ENCODE measurements around the gene ST3GAL5. TPM values are rescaled to one million over a fixed set of nuclear protein-coding genes. Genes with fewer than 3 reads are reported as not detected.

Gene ST3GAL5
- total and polyA plus RNA-seq, 2 experiments from 2014 or later: 3.2 to 7.9 TPM

DNA sequence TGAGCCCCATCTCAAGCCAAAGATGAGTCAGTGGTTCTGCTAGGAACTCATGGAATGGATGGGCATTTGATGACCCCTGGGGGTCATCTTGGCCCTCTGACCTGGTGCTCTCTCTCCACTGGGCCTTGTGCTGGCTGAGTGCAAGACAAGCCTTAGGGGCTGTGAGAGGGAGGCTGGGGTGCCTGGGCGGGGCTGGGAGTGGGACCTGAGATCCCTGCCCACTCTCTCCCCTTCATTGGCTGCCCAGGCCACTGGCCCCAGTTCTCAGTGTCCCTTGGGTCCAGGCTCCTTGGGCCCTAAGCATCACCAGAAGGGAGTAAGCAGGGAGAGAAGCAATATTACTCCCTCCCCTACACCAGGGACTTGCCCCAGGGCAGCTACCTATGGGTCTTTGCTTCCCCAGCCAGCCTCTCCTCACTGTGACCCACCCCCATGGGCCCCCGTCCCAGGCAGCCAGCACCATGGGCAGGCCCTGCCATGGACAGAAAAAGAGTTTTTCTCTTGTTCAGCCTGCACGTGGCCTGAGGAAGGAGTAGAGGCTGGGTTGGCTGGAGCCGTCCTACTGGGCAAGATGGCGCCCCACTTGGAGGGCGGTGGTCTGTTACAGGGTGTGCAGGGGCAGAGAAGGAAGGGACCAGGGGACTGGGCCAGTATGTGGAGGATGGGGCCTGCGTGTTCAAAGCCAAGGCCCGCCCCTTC is 101.4 kb downstream of the ST3GAL5 start:
- ATAC-seq: no peak
- no peak overlapping the region for H3K27ac ChIP-seq (ENCODE audit: low read depth)

More for the DNA sequence above, 101.4 kb downstream of the ST3GAL5 start:
- Histone ChIP-seq H4K20me1 (replicated peaks; ENCODE audit: insufficient read depth) (no peaks in the 10 kb centered on the region), H3K9me2 (ENCODE audit: insufficient read depth) (no peaks in the 10 kb centered on the region), H3K4me3 (no peak overlapping the region), H3K4me2 (no peak overlapping the region), H2AFZ (no peak overlapping the region), H3F3A (replicated peaks; ENCODE audit: low read depth) (no peaks in the 10 kb centered on the region), H3K27me3 (ENCODE audit: insufficient read depth) (no peaks in the 10 kb centered on the region), H3K79me2 (replicated peaks; ENCODE audit: insufficient read depth) (no peaks in the 10 kb centered on the region), H3K36me3 (ENCODE audit: insufficient read depth) (no peaks in the 10 kb centered on the region), H3K4me1 (ENCODE audit: insufficient read depth) (no peaks in the 10 kb centered on the region)
- Mint-ChIP-seq H3K4me3 (no peak overlapping the region), H3K27me3 (ENCODE audit: insufficient read depth, low read depth, poor library complexity) (peaks cover 8% of the 10 kb centered on the region), H3K9me3 (no peaks in the 10 kb centered on the region), H3K36me3 (ENCODE audit: low read depth) (no peaks in the 10 kb centered on the region; the same call in 2 of the 3 replicates), H3K27ac (no peak overlapping the region), H3K4me1 (0 out of 3 replicates have a peak, but pooled peaks cover 4% of the 10 kb centered on the region)
- TF ChIP-seq, protein P1, sequence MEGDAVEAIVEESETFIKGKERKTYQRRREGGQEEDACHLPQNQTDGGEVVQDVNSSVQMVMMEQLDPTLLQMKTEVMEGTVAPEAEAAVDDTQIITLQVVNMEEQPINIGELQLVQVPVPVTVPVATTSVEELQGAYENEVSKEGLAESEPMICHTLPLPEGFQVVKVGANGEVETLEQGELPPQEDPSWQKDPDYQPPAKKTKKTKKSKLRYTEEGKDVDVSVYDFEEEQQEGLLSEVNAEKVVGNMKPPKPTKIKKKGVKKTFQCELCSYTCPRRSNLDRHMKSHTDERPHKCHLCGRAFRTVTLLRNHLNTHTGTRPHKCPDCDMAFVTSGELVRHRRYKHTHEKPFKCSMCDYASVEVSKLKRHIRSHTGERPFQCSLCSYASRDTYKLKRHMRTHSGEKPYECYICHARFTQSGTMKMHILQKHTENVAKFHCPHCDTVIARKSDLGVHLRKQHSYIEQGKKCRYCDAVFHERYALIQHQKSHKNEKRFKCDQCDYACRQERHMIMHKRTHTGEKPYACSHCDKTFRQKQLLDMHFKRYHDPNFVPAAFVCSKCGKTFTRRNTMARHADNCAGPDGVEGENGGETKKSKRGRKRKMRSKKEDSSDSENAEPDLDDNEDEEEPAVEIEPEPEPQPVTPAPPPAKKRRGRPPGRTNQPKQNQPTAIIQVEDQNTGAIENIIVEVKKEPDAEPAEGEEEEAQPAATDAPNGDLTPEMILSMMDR (conservative IDR thresholded peaks at IDR 0.05; ENCODE audit: low read depth in 2 of 2): no peak
- TF ChIP-seq, protein P2, sequence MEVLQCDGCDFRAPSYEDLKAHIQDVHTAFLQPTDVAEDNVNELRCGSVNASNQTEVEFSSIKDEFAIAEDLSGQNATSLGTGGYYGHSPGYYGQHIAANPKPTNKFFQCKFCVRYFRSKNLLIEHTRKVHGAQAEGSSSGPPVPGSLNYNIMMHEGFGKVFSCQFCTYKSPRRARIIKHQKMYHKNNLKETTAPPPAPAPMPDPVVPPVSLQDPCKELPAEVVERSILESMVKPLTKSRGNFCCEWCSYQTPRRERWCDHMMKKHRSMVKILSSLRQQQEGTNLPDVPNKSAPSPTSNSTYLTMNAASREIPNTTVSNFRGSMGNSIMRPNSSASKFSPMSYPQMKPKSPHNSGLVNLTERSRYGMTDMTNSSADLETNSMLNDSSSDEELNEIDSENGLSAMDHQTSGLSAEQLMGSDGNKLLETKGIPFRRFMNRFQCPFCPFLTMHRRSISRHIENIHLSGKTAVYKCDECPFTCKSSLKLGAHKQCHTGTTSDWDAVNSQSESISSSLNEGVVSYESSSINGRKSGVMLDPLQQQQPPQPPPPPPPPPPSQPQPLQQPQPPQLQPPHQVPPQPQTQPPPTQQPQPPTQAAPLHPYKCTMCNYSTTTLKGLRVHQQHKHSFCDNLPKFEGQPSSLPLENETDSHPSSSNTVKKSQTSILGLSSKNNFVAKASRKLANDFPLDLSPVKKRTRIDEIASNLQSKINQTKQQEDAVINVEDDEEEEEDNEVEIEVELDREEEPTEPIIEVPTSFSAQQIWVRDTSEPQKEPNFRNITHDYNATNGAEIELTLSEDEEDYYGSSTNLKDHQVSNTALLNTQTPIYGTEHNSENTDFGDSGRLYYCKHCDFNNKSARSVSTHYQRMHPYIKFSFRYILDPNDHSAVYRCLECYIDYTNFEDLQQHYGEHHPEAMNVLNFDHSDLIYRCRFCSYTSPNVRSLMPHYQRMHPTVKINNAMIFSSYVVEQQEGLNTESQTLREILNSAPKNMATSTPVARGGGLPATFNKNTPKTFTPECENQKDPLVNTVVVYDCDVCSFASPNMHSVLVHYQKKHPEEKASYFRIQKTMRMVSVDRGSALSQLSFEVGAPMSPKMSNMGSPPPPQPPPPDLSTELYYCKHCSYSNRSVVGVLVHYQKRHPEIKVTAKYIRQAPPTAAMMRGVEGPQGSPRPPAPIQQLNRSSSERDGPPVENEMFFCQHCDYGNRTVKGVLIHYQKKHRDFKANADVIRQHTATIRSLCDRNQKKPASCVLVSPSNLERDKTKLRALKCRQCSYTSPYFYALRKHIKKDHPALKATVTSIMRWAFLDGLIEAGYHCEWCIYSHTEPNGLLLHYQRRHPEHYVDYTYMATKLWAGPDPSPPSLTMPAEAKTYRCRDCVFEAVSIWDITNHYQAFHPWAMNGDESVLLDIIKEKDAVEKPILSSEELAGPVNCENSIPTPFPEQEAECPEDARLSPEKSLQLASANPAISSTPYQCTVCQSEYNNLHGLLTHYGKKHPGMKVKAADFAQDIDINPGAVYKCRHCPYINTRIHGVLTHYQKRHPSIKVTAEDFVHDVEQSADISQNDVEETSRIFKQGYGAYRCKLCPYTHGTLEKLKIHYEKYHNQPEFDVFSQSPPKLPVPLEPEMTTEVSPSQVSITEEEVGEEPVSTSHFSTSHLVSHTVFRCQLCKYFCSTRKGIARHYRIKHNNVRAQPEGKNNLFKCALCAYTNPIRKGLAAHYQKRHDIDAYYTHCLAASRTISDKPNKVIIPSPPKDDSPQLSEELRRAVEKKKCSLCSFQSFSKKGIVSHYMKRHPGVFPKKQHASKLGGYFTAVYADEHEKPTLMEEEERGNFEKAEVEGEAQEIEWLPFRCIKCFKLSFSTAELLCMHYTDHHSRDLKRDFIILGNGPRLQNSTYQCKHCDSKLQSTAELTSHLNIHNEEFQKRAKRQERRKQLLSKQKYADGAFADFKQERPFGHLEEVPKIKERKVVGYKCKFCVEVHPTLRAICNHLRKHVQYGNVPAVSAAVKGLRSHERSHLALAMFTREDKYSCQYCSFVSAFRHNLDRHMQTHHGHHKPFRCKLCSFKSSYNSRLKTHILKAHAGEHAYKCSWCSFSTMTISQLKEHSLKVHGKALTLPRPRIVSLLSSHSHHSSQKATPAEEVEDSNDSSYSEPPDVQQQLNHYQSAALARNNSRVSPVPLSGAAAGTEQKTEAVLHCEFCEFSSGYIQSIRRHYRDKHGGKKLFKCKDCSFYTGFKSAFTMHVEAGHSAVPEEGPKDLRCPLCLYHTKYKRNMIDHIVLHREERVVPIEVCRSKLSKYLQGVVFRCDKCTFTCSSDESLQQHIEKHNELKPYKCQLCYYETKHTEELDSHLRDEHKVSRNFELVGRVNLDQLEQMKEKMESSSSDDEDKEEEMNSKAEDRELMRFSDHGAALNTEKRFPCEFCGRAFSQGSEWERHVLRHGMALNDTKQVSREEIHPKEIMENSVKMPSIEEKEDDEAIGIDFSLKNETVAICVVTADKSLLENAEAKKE (CRISPR knock-in tag; IDR thresholded peaks at IDR 0.05): no peak
- no peak for TF ChIP-seq CREB1 (CRISPR knock-in tag; IDR thresholded peaks at IDR 0.05; ENCODE audit: low read depth)
- no peak for TF ChIP-seq NANOG (IDR thresholded peaks at IDR 0.05; ENCODE audit: borderline replicate concordance)
- TF ChIP-seq ETS1 (IDR thresholded peaks at IDR 0.05): no peak
- TF ChIP-seq, protein P3, sequence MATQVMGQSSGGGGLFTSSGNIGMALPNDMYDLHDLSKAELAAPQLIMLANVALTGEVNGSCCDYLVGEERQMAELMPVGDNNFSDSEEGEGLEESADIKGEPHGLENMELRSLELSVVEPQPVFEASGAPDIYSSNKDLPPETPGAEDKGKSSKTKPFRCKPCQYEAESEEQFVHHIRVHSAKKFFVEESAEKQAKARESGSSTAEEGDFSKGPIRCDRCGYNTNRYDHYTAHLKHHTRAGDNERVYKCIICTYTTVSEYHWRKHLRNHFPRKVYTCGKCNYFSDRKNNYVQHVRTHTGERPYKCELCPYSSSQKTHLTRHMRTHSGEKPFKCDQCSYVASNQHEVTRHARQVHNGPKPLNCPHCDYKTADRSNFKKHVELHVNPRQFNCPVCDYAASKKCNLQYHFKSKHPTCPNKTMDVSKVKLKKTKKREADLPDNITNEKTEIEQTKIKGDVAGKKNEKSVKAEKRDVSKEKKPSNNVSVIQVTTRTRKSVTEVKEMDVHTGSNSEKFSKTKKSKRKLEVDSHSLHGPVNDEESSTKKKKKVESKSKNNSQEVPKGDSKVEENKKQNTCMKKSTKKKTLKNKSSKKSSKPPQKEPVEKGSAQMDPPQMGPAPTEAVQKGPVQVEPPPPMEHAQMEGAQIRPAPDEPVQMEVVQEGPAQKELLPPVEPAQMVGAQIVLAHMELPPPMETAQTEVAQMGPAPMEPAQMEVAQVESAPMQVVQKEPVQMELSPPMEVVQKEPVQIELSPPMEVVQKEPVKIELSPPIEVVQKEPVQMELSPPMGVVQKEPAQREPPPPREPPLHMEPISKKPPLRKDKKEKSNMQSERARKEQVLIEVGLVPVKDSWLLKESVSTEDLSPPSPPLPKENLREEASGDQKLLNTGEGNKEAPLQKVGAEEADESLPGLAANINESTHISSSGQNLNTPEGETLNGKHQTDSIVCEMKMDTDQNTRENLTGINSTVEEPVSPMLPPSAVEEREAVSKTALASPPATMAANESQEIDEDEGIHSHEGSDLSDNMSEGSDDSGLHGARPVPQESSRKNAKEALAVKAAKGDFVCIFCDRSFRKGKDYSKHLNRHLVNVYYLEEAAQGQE (IDR thresholded peaks at IDR 0.05; ENCODE audit: unreplicated experiment): no peak
- no peak for TF ChIP-seq EZH2phosphoT487 (IDR thresholded peaks at IDR 0.05; ENCODE audit: unreplicated experiment)
- no peak for DNase-seq (ENCODE audit: low spot score)

All from GM23338 (cell line).